UCSD-AML1 (cell line): ENCODE results near the gene TIAM1.

Experiments
- DNase-seq: peaks from one replicate; lab custom pipeline; 2025; ENCODE audit not compliant: unreplicated experiment; lab: John Stamatoyannopoulos, UW

TIAM1 gene

GRCh38 chr21:31218830-31219608 is 125.0 kb downstream of the TIAM1 start:
- DNase-seq: no peak

- no peak for DNase-seq
Observed at GRCh38 chr21:31216206-31216605, 127.9 kb downstream of the TIAM1 start.

- no peak for DNase-seq
Observed at GRCh38 chr21:31213787-31214186, 130.3 kb downstream of the TIAM1 start.

GRCh38 chr21:31211836-31212235 is 132.2 kb downstream of the TIAM1 start:
- no peak for DNase-seq

- DNase-seq: no peak
Observed at GRCh38 chr21:31205412-31205811, 138.6 kb downstream of the TIAM1 start.

- no peak for DNase-seq
Observed at GRCh38 chr21:31204801-31205200, 139.3 kb downstream of the TIAM1 start.

- DNase-seq: no peak
Observed at GRCh38 chr21:31203431-31204054, 140.5 kb downstream of the TIAM1 start.

- DNase-seq: peak; percentile 16
Observed at GRCh38 chr21:31201548-31201947, 142.5 kb downstream of the TIAM1 start.

- no peak for DNase-seq
Observed at GRCh38 chr21:31201144-31201543, 142.9 kb downstream of the TIAM1 start.

GRCh38 chr21:31198575-31198974 is 145.5 kb downstream of the TIAM1 start:
- no peak for DNase-seq

- no peak for DNase-seq
Observed at GRCh38 chr21:31196724-31197123, 147.3 kb downstream of the TIAM1 start.

- no peak for DNase-seq
Observed at GRCh38 chr21:31195334-31196015, 148.6 kb downstream of the TIAM1 start.

GRCh38 chr21:31194510-31195293 is 149.4 kb downstream of the TIAM1 start:
- no peak for DNase-seq

GRCh38 chr21:31193761-31194160 is 150.3 kb downstream of the TIAM1 start:
- no peak for DNase-seq

GRCh38 chr21:31191553-31191952 is 152.5 kb downstream of the TIAM1 start:
- no peak for DNase-seq

GRCh38 chr21:31190516-31190915 is 153.5 kb downstream of the TIAM1 start:
- no peak for DNase-seq

- no peak for DNase-seq
Observed at GRCh38 chr21:31187499-31187898, 156.6 kb downstream of the TIAM1 start.

- DNase-seq: no peak
Observed at GRCh38 chr21:31186916-31187315, 157.1 kb downstream of the TIAM1 start.

GRCh38 chr21:31185663-31186062 is 158.4 kb downstream of the TIAM1 start:
- DNase-seq: no peak

GRCh38 chr21:31184876-31185275 is 159.2 kb downstream of the TIAM1 start:
- no peak for DNase-seq

- DNase-seq: no peak
Observed at GRCh38 chr21:31184459-31184858, 159.6 kb downstream of the TIAM1 start.
